ENCODE results near the gene BTC.
"Not testable (repeated sequence)": the region's sequence is repeated elsewhere in the genome, so short reads cannot be mapped to it uniquely, and the experiment has no call there.

The BTC gene

GRCh38 chr4:74794382-74795010 is at the start of gene BTC:
Gene BTC (minus strand): TSS chr4:74794523. CDS start chr4:74794325, 198 bp downstream.
- DNase-seq = peak; percentile 37

- DNase-seq = peak; percentile 28
Observed at GRCh38 chr4:74840936-74841509, 46.7 kb upstream of the BTC start.

- no peak for DNase-seq
Observed at GRCh38 chr4:74838746-74839370, 44.5 kb upstream of the BTC start.

GRCh38 chr4:74830928-74831327 is 36.6 kb upstream of the BTC start:
- no peak for DNase-seq

- DNase-seq = no peak
Observed at GRCh38 chr4:74823194-74823593, 28.9 kb upstream of the BTC start.

- no peak for DNase-seq
Observed at GRCh38 chr4:74822603-74823002, 28.3 kb upstream of the BTC start.

- DNase-seq = no peak
Observed at GRCh38 chr4:74821541-74821940, 27.2 kb upstream of the BTC start.

- no peak for DNase-seq
Observed at GRCh38 chr4:74814052-74814451, 19.7 kb upstream of the BTC start.

GRCh38 chr4:74812056-74812455 is 17.7 kb upstream of the BTC start:
- DNase-seq = not testable (repeated sequence)

- no peak for DNase-seq
Observed at GRCh38 chr4:74805601-74806000, 11.3 kb upstream of the BTC start.

- no peak for DNase-seq
Observed at GRCh38 chr4:74800310-74800709, 6.0 kb upstream of the BTC start.

GRCh38 chr4:74796631-74797030 is 2.3 kb upstream of the BTC start:
- DNase-seq = no peak

GRCh38 chr4:74793757-74794381 is 454 bp downstream of the BTC start:
- peak; percentile 57 for DNase-seq

GRCh38 chr4:74790652-74791051 is 3.7 kb downstream of the BTC start:
- no peak for DNase-seq

- DNase-seq = no peak
Observed at GRCh38 chr4:74789518-74789917, 4.8 kb downstream of the BTC start.

- DNase-seq = no peak
Observed at GRCh38 chr4:74777531-74777930, 16.8 kb downstream of the BTC start.

- DNase-seq = no peak
Observed at GRCh38 chr4:74772783-74773182, 21.5 kb downstream of the BTC start.

GRCh38 chr4:74772106-74772505 is 22.2 kb downstream of the BTC start:
- DNase-seq = no peak

GRCh38 chr4:74770226-74770910 is 24.0 kb downstream of the BTC start:
- DNase-seq = no peak

GRCh38 chr4:74768857-74769525 is 25.3 kb downstream of the BTC start:
- DNase-seq = no peak

- no peak for DNase-seq
Observed at GRCh38 chr4:74764119-74764518, 30.2 kb downstream of the BTC start.

GRCh38 chr4:74758551-74759145 is 35.7 kb downstream of the BTC start:
- peak; percentile 23 for DNase-seq
